Measurements from ENCODE around the gene PRTN3.

GRCh38 chr19:876089-876488 lies 35.3 kb downstream of the PRTN3 start:
- no peak for TF ChIP-seq POLR2AphosphoS5 (IDR thresholded peaks at IDR 0.05)
- TF ChIP-seq, protein P1, sequence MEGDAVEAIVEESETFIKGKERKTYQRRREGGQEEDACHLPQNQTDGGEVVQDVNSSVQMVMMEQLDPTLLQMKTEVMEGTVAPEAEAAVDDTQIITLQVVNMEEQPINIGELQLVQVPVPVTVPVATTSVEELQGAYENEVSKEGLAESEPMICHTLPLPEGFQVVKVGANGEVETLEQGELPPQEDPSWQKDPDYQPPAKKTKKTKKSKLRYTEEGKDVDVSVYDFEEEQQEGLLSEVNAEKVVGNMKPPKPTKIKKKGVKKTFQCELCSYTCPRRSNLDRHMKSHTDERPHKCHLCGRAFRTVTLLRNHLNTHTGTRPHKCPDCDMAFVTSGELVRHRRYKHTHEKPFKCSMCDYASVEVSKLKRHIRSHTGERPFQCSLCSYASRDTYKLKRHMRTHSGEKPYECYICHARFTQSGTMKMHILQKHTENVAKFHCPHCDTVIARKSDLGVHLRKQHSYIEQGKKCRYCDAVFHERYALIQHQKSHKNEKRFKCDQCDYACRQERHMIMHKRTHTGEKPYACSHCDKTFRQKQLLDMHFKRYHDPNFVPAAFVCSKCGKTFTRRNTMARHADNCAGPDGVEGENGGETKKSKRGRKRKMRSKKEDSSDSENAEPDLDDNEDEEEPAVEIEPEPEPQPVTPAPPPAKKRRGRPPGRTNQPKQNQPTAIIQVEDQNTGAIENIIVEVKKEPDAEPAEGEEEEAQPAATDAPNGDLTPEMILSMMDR (IDR thresholded peaks at IDR 0.05) = no peak
- no peak for TF ChIP-seq EP300 (IDR thresholded peaks at IDR 0.05)
- TF ChIP-seq POLR2A (IDR thresholded peaks at IDR 0.05) = no peak

Data from suprapubic skin (tissue), 4 donors.